HepG2 (cell line): Measurements from ENCODE around the gene CHD9NB.

ENCODE experiments used
- CHD2 ChIP-seq: IDR thresholded peaks from 2 replicates; pipeline ENCODE4 v1.6.1; 2011; ENCODE audit warnings: low read depth, low read length, improper control_type of control experiment
- EED ChIP-seq: sonication (generic); formaldehyde crosslinking; IDR thresholded peaks from 2 replicates; pipeline ENCODE4 v1.5.0; 2020; ENCODE audit warnings: mild to moderate bottlenecking, missing genetic modification reagents
- FOXM1 ChIP-seq: sonication (generic); formaldehyde crosslinking; IDR thresholded peaks from 2 replicates; pipeline ENCODE4 v1.5.0; 2020; ENCODE audit warnings: missing genetic modification reagents
- SETDB1 ChIP-seq: sonication (generic); formaldehyde crosslinking; IDR thresholded peaks from 2 replicates; pipeline ENCODE4 v1.5.1; 2020; ENCODE audit warnings: missing genetic modification reagents, mild to moderate bottlenecking, borderline replicate concordance
- SMC3 ChIP-seq: IDR thresholded peaks from 2 replicates; pipeline ENCODE4 v1.6.1; 2011; ENCODE audit warnings: low read length, improper control_type of control experiment
- SP2 ChIP-seq: sonication (generic); formaldehyde crosslinking; IDR thresholded peaks from 2 replicates; pipeline ENCODE4 v1.5.1; 2020; ENCODE audit warnings: mild to moderate bottlenecking, missing genetic modification reagents
- TF ChIP-seq, protein P1 (sequence below): sonication (generic); formaldehyde crosslinking; IDR thresholded peaks from 2 replicates; pipeline ENCODE4 v1.8.1; 2023; ENCODE audit warnings: missing genetic modification reagents, inconsistent platforms, borderline replicate concordance
- TF ChIP-seq, protein P2 (sequence below): sonication (generic); formaldehyde crosslinking; IDR thresholded peaks from 2 replicates; pipeline ENCODE4 v1.5.0; 2020; ENCODE audit warnings: missing genetic modification reagents
- TF ChIP-seq, protein P3 (sequence below): sonication (generic); formaldehyde crosslinking; IDR thresholded peaks from 2 replicates; pipeline ENCODE4 v1.5.0; 2020; ENCODE audit warnings: mild to moderate bottlenecking, missing genetic modification reagents, moderate library complexity
- TF ChIP-seq, protein P4 (sequence below): sonication (generic); formaldehyde crosslinking; IDR thresholded peaks from 2 replicates; pipeline ENCODE4 v1.4.0; 2020; ENCODE audit warnings: missing genetic modification reagents

DNA sequence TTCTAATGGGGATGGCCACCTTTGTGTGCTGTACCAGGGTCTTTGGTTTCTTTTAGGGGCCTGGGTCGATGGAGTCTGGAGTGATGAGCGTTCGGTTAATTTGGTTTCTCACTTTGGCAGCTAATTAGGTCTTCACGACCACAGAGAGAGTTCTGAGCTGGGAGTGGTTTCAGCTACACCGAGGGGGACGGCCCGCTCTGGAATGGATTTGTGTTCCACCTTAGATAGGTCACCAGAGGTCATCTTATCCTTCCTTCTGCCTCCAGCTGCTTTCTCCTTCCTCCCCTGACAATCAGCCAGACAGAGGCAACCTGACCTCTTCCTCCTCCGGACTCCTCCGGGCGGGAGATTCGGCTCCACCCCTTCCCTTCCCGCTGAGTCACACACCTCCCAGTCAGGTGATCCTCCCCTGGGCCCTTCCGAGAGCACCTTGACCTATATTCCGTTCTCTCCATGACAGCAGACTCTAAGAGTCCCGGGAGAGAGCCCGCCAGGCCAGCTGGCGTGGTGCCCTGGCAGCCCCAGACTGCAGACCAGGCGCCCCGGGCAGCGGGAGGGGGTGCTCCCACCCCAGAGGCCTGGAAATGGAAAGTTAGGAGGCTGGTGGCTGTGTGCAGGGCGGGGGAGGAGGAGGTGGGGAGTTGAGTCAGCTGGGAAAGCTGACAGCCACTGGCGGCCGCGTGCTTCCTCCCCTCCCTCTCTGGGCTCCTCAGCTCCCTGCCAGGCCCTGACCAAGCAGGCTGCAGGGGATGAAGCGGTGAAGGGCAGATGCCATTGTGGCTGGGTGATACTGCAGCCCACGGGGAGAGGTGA is 46.8 kb upstream of the CHD9NB start:
- TF ChIP-seq SMC3 (no peak), CHD2 (no peak), EED (CRISPR knock-in tag) (no peak), FOXM1 (no peak), SETDB1 (CRISPR knock-in tag) (no peak), SP2 (no peak)
- TF ChIP-seq, protein P1, sequence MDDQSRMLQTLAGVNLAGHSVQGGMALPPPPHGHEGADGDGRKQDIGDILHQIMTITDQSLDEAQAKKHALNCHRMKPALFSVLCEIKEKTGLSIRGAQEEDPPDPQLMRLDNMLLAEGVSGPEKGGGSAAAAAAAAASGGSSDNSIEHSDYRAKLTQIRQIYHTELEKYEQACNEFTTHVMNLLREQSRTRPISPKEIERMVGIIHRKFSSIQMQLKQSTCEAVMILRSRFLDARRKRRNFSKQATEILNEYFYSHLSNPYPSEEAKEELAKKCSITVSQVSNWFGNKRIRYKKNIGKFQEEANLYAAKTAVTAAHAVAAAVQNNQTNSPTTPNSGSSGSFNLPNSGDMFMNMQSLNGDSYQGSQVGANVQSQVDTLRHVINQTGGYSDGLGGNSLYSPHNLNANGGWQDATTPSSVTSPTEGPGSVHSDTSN (CRISPR knock-in tag), result no peak
- TF ChIP-seq, protein P2, sequence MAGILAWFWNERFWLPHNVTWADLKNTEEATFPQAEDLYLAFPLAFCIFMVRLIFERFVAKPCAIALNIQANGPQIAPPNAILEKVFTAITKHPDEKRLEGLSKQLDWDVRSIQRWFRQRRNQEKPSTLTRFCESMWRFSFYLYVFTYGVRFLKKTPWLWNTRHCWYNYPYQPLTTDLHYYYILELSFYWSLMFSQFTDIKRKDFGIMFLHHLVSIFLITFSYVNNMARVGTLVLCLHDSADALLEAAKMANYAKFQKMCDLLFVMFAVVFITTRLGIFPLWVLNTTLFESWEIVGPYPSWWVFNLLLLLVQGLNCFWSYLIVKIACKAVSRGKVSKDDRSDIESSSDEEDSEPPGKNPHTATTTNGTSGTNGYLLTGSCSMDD (CRISPR knock-in tag), result no peak
- TF ChIP-seq, protein P3, sequence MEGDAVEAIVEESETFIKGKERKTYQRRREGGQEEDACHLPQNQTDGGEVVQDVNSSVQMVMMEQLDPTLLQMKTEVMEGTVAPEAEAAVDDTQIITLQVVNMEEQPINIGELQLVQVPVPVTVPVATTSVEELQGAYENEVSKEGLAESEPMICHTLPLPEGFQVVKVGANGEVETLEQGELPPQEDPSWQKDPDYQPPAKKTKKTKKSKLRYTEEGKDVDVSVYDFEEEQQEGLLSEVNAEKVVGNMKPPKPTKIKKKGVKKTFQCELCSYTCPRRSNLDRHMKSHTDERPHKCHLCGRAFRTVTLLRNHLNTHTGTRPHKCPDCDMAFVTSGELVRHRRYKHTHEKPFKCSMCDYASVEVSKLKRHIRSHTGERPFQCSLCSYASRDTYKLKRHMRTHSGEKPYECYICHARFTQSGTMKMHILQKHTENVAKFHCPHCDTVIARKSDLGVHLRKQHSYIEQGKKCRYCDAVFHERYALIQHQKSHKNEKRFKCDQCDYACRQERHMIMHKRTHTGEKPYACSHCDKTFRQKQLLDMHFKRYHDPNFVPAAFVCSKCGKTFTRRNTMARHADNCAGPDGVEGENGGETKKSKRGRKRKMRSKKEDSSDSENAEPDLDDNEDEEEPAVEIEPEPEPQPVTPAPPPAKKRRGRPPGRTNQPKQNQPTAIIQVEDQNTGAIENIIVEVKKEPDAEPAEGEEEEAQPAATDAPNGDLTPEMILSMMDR (CRISPR knock-in tag), result no peak
- TF ChIP-seq, protein P4, sequence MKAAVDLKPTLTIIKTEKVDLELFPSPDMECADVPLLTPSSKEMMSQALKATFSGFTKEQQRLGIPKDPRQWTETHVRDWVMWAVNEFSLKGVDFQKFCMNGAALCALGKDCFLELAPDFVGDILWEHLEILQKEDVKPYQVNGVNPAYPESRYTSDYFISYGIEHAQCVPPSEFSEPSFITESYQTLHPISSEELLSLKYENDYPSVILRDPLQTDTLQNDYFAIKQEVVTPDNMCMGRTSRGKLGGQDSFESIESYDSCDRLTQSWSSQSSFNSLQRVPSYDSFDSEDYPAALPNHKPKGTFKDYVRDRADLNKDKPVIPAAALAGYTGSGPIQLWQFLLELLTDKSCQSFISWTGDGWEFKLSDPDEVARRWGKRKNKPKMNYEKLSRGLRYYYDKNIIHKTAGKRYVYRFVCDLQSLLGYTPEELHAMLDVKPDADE, result no peak
